Hematopoietic multipotent progenitor cell treated with erythropoietin and hydrocortisone succinate and interleukin-3 and kit ligand, for 8 days (in vitro differentiated cells): ENCODE data around the gene SPDYE4.

Experiments used
- DNase-seq: peaks from one replicate; pipeline ENCODE4 v3.0.0-alpha.2; 2015

Gene SPDYE4

GRCh38 chr17:8782176-8782575 is 23.8 kb upstream of the SPDYE4 start:
- no peak for DNase-seq

GRCh38 chr17:8781776-8782175 is 23.4 kb upstream of the SPDYE4 start:
- no peak for DNase-seq

- no peak for DNase-seq
Observed at GRCh38 chr17:8776881-8777280, 18.5 kb upstream of the SPDYE4 start.

- no peak for DNase-seq
Observed at GRCh38 chr17:8776248-8776647, 17.9 kb upstream of the SPDYE4 start.

GRCh38 chr17:8766731-8767130 is 8.4 kb upstream of the SPDYE4 start:
- DNase-seq: no peak

GRCh38 chr17:8762012-8762411 is 3.7 kb upstream of the SPDYE4 start:
- DNase-seq: no peak

- no peak for DNase-seq
Observed at GRCh38 chr17:8757189-8757588, 1.2 kb downstream of the SPDYE4 start.

GRCh38 chr17:8755590-8756255 is 2.6 kb downstream of the SPDYE4 start:
- no peak for DNase-seq

- DNase-seq: no peak
Observed at GRCh38 chr17:8754890-8755289, 3.5 kb downstream of the SPDYE4 start.

- DNase-seq: peak; percentile 43
Observed at GRCh38 chr17:8753976-8754440, 4.3 kb downstream of the SPDYE4 start.

GRCh38 chr17:8753136-8753975 is 5.0 kb downstream of the SPDYE4 start:
- no peak for DNase-seq

- DNase-seq: no peak
Observed at GRCh38 chr17:8749616-8750015, 8.7 kb downstream of the SPDYE4 start.

GRCh38 chr17:8747742-8748141 is 10.6 kb downstream of the SPDYE4 start:
- DNase-seq: no peak

- DNase-seq: no peak
Observed at GRCh38 chr17:8746501-8747236, 11.7 kb downstream of the SPDYE4 start.

GRCh38 chr17:8745586-8746500 is 12.5 kb downstream of the SPDYE4 start:
- peak; percentile 44 for DNase-seq

- no peak for DNase-seq
Observed at GRCh38 chr17:8744086-8744785, 14.1 kb downstream of the SPDYE4 start.

- DNase-seq: no peak
Observed at GRCh38 chr17:8742819-8743218, 15.5 kb downstream of the SPDYE4 start.

- no peak for DNase-seq
Observed at GRCh38 chr17:8742274-8742673, 16.1 kb downstream of the SPDYE4 start.

GRCh38 chr17:8741771-8742170 is 16.6 kb downstream of the SPDYE4 start:
- DNase-seq: no peak

- DNase-seq: no peak
Observed at GRCh38 chr17:8741366-8741765, 17.0 kb downstream of the SPDYE4 start.

- DNase-seq: peak; percentile 37
Observed at GRCh38 chr17:8740486-8740885, 17.9 kb downstream of the SPDYE4 start.

GRCh38 chr17:8739097-8739496 is 19.2 kb downstream of the SPDYE4 start:
- DNase-seq: no peak
